Mucosa of rectum (tissue), 2 donors: ENCODE results near the gene CNP.

ENCODE experiments used
- H3K27ac ChIP-seq, 2 donors: one replicate each; pipeline ENCODE4 v1.7.0; 2013; ENCODE audit warnings: inconsistent platforms in 2 of 2, low read depth in 2 of 2, low read length in 2 of 2
- H3K27me3 ChIP-seq, 2 donors: one replicate each; pipeline ENCODE4 v1.7.0; 2013; ENCODE audit warnings: low read length in 2 of 2; ENCODE audit not compliant: control insufficient read depth in 2 of 2, insufficient read depth in 2 of 2
- H3K36me3 ChIP-seq, 2 donors: one replicate each; pipeline ENCODE4 v1.7.0; 2013; ENCODE audit warnings: low read length in 2 of 2; ENCODE audit not compliant: control insufficient read depth in 2 of 2, insufficient read depth in 2 of 2
- H3K4me1 ChIP-seq, 2 donors: one replicate each; pipeline ENCODE4 v1.7.0; 2013; ENCODE audit warnings: low read length in 2 of 2, mild to moderate bottlenecking in 1 of 2; ENCODE audit not compliant: control insufficient read depth in 2 of 2, insufficient read depth in 2 of 2
- H3K4me3 ChIP-seq, 2 donors: one replicate each; pipeline ENCODE4 v1.7.0; 2013; ENCODE audit warnings: low read length in 2 of 2
- H3K9ac ChIP-seq, 2 donors: one replicate each; pipeline ENCODE4 v1.7.0; 2013; ENCODE audit warnings: low read length in 2 of 2, low read depth in 1 of 2, mild to moderate bottlenecking in 1 of 2
- H3K9me3 ChIP-seq, 2 donors: one replicate each; pipeline ENCODE4 v1.7.0; 2013; ENCODE audit warnings: low read length in 2 of 2; ENCODE audit not compliant: control insufficient read depth in 2 of 2
- donor health status: healthy.
- donor health status: Normal muscosa, but diverticular disease.

The CNP gene

GRCh38 chr17:41966463-41967140 lies at the start of gene CNP:
CNP (plus strand) TSS chr17:41966795; CDS start chr17:41966885, 90 bp downstream.
- Histone ChIP-seq H3K36me3 (peaks cover 11 to 20% of the 10 kb centered on the region in 2 donors), H3K27ac (peak within 1 kb of the TSS; percentile 79), H3K27me3 (no peaks in the 10 kb centered on the region), H3K9ac (peak within 1 kb of the TSS; percentile 77 to 88), H3K4me1 (peaks cover 12 to 14% of the 10 kb centered on the region in 2 donors), H3K9me3 (no peaks in the 10 kb centered on the region), H3K4me3 (peak within 1 kb of the TSS; percentile 75 to 76)

GRCh38 chr17:41917192-41917591 lies 49.4 kb upstream of the CNP start:
- no peaks in the 10 kb centered on the region for H3K27me3 ChIP-seq
- H3K4me3 ChIP-seq, result peak overlapping the region in 1 of 2 donors; percentile 91
- H3K9ac ChIP-seq, result no peak overlapping the region
- peaks cover 18 to 28% of the 10 kb centered on the region in 2 donors for H3K4me1 ChIP-seq
- H3K36me3 ChIP-seq, result peaks cover 10 to 15% of the 10 kb centered on the region in 2 donors
- H3K27ac ChIP-seq, result no peak overlapping the region
- H3K9me3 ChIP-seq, result no peaks in the 10 kb centered on the region

- Histone ChIP-seq H3K4me3 (peak overlapping the region; percentile 91 to 99), H3K4me1 (peaks cover 18 to 28% of the 10 kb centered on the region in 2 donors), H3K9ac (peak overlapping the region; percentile 85), H3K27me3 (no peaks in the 10 kb centered on the region), H3K9me3 (no peaks in the 10 kb centered on the region), H3K27ac (peak overlapping the region; percentile 77 to 88), H3K36me3 (peaks cover 4 to 9% of the 10 kb centered on the region in 2 donors)
Measured at GRCh38 chr17:41917679-41918313, 48.8 kb upstream of the CNP start.

- peaks cover 0 to 1% of the 10 kb centered on the region in 2 donors for H3K36me3 ChIP-seq
- H3K9ac ChIP-seq, result peak within 1 kb of the TSS; percentile 85
- no peaks in the 10 kb centered on the region for H3K27me3 ChIP-seq
- H3K4me1 ChIP-seq, result peaks cover 18 to 28% of the 10 kb centered on the region in 2 donors
- no peaks in the 10 kb centered on the region for H3K9me3 ChIP-seq
- H3K4me3 ChIP-seq, result peak within 1 kb of the TSS; percentile 91 to 99
- peak within 1 kb of the TSS; percentile 77 to 88 for H3K27ac ChIP-seq
Measured at GRCh38 chr17:41918314-41919164, 48.1 kb upstream of the CNP start, which contains the start of gene ACLY. ACLY (minus strand) TSS chr17:41918951; CDS start chr17:41913873, 5,078 bp downstream.

GRCh38 chr17:41919165-41919817 lies 47.3 kb upstream of the CNP start:
- H3K27ac ChIP-seq, result peak overlapping the region; percentile 58 to 60
- peak overlapping the region; percentile 0 to 64 for H3K9ac ChIP-seq
- H3K9me3 ChIP-seq, result no peaks in the 10 kb centered on the region
- no peaks in the 10 kb centered on the region for H3K36me3 ChIP-seq
- peak overlapping the region; percentile 91 to 99 for H3K4me3 ChIP-seq
- no peaks in the 10 kb centered on the region for H3K27me3 ChIP-seq
- H3K4me1 ChIP-seq, result peaks cover 16 to 25% of the 10 kb centered on the region in 2 donors

- Histone ChIP-seq H3K9me3 (no peaks in the 10 kb centered on the region), H3K27ac (no peak overlapping the region), H3K4me3 (no peak overlapping the region), H3K9ac (peak overlapping the region in 1 of 2 donors; percentile 64), H3K27me3 (no peaks in the 10 kb centered on the region), H3K36me3 (no peaks in the 10 kb centered on the region), H3K4me1 (peaks cover 15 to 19% of the 10 kb centered on the region in 2 donors)
Measured at GRCh38 chr17:41919840-41920579, 46.6 kb upstream of the CNP start.

- Histone ChIP-seq H3K4me3 (no peak overlapping the region), H3K36me3 (no peaks in the 10 kb centered on the region), H3K4me1 (peaks cover 15 to 19% of the 10 kb centered on the region in 2 donors), H3K27ac (no peak overlapping the region), H3K9ac (no peak overlapping the region), H3K27me3 (no peaks in the 10 kb centered on the region), H3K9me3 (no peaks in the 10 kb centered on the region)
Measured at GRCh38 chr17:41920580-41920955, 46.0 kb upstream of the CNP start.

GRCh38 chr17:41925991-41926590 lies 40.5 kb upstream of the CNP start:
- H3K9me3 ChIP-seq, result no peaks in the 10 kb centered on the region
- H3K9ac ChIP-seq, result no peak overlapping the region
- no peaks in the 10 kb centered on the region for H3K36me3 ChIP-seq
- H3K27me3 ChIP-seq, result no peaks in the 10 kb centered on the region
- peaks cover 3 to 5% of the 10 kb centered on the region in 2 donors for H3K4me1 ChIP-seq
- H3K27ac ChIP-seq, result no peak overlapping the region
- no peak overlapping the region for H3K4me3 ChIP-seq

- Histone ChIP-seq H3K4me3 (no peak overlapping the region), H3K27me3 (no peaks in the 10 kb centered on the region), H3K9ac (no peak overlapping the region), H3K4me1 (peaks cover 3 to 5% of the 10 kb centered on the region in 2 donors), H3K36me3 (no peaks in the 10 kb centered on the region), H3K27ac (no peak overlapping the region), H3K9me3 (no peaks in the 10 kb centered on the region)
Measured at GRCh38 chr17:41928693-41929251, 37.8 kb upstream of the CNP start.
